ENCODE measurements around the gene PHAF1.

PHAF1 gene

DNA sequence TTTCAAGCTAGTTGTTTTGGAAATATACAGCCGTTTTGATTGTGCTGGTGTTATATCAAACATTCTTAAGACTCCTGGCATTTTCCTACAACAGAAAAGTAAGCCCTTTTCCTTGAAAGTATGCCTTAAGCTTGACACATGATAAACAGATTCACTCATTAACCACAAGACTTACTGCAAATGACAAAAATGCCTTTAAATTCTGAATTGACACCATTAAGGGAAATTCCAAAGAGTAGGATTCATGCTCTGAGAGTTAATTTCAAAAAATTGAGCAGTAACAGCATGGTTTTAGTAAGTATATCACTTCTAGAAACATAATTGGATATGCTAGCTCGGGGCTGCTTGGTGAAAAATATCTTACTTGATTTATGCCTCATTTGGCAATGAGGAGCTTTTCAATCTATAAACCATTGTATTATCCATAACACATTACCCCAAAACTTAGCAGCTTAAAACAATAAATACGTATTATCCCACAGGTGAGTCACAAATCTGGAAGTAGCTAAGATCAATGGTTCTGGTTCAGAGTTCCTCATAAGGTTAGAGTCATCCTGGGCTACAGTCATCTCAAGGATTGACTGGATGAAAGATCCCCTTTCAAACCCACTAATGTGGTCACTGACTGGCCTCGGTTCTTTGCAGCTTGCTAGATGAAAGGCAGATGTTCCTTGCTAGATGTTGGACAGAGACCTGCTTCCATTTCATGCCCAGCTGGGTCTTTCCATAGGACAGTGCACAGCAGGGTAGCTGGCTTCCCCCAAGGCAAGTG, 8.2 kb upstream of the PHAF1 start:
- TF ChIP-seq CSDC2 (CRISPR knock-in tag; IDR thresholded peaks at IDR 0.05), result no peak
- TF ChIP-seq ESRRG (CRISPR knock-in tag; IDR thresholded peaks at IDR 0.05), result no peak
- TF ChIP-seq, protein P1, sequence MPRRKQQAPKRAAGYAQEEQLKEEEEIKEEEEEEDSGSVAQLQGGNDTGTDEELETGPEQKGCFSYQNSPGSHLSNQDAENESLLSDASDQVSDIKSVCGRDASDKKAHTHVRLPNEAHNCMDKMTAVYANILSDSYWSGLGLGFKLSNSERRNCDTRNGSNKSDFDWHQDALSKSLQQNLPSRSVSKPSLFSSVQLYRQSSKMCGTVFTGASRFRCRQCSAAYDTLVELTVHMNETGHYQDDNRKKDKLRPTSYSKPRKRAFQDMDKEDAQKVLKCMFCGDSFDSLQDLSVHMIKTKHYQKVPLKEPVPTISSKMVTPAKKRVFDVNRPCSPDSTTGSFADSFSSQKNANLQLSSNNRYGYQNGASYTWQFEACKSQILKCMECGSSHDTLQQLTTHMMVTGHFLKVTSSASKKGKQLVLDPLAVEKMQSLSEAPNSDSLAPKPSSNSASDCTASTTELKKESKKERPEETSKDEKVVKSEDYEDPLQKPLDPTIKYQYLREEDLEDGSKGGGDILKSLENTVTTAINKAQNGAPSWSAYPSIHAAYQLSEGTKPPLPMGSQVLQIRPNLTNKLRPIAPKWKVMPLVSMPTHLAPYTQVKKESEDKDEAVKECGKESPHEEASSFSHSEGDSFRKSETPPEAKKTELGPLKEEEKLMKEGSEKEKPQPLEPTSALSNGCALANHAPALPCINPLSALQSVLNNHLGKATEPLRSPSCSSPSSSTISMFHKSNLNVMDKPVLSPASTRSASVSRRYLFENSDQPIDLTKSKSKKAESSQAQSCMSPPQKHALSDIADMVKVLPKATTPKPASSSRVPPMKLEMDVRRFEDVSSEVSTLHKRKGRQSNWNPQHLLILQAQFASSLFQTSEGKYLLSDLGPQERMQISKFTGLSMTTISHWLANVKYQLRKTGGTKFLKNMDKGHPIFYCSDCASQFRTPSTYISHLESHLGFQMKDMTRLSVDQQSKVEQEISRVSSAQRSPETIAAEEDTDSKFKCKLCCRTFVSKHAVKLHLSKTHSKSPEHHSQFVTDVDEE (CRISPR knock-in tag; IDR thresholded peaks at IDR 0.05), result no peak
- TF ChIP-seq, protein P2, sequence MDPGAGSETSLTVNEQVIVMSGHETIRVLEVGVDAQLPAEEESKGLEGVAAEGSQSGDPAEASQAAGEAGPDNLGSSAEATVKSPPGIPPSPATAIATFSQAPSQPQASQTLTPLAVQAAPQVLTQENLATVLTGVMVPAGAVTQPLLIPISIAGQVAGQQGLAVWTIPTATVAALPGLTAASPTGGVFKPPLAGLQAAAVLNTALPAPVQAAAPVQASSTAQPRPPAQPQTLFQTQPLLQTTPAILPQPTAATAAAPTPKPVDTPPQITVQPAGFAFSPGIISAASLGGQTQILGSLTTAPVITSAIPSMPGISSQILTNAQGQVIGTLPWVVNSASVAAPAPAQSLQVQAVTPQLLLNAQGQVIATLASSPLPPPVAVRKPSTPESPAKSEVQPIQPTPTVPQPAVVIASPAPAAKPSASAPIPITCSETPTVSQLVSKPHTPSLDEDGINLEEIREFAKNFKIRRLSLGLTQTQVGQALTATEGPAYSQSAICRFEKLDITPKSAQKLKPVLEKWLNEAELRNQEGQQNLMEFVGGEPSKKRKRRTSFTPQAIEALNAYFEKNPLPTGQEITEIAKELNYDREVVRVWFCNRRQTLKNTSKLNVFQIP (CRISPR knock-in tag; IDR thresholded peaks at IDR 0.05; ENCODE audit: borderline replicate concordance, low read depth), result no peak
- TF ChIP-seq ZNF8 (CRISPR knock-in tag; IDR thresholded peaks at IDR 0.05), result no peak
- TF ChIP-seq, protein P3, sequence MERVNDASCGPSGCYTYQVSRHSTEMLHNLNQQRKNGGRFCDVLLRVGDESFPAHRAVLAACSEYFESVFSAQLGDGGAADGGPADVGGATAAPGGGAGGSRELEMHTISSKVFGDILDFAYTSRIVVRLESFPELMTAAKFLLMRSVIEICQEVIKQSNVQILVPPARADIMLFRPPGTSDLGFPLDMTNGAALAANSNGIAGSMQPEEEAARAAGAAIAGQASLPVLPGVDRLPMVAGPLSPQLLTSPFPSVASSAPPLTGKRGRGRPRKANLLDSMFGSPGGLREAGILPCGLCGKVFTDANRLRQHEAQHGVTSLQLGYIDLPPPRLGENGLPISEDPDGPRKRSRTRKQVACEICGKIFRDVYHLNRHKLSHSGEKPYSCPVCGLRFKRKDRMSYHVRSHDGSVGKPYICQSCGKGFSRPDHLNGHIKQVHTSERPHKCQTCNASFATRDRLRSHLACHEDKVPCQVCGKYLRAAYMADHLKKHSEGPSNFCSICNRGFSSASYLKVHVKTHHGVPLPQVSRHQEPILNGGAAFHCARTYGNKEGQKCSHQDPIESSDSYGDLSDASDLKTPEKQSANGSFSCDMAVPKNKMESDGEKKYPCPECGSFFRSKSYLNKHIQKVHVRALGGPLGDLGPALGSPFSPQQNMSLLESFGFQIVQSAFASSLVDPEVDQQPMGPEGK (CRISPR knock-in tag; IDR thresholded peaks at IDR 0.05; ENCODE audit: borderline replicate concordance), result no peak
- TF ChIP-seq BACH2 (CRISPR knock-in tag; IDR thresholded peaks at IDR 0.05; ENCODE audit: borderline replicate concordance), result no peak
- no peak for ATAC-seq

DNA sequence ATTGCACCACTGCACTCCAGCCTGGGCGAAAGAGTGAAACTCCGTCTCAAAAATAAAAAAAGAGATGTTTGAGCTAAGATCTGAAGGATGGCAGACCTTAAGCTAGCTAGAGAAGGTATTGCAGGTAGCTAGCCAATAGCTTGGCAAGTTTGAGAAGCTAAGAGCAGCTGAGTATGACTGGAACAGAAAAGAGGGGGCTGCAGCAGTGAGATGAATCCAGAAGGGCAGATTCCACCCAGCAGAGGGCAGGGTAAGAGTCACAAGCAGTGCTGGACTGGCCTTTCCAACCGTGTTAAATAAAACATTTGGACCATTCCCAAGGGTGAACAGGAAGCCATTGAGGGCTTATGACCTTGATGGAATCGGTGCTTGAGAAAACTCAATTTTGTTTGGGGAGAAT, 5.7 kb upstream of the PHAF1 start:
- TF ChIP-seq ISL1 (CRISPR knock-in tag; IDR thresholded peaks at IDR 0.05) (no peak), TOX (CRISPR knock-in tag; IDR thresholded peaks at IDR 0.05; ENCODE audit: borderline replicate concordance) (no peak)
- ATAC-seq, result peak; percentile 70

DNA sequence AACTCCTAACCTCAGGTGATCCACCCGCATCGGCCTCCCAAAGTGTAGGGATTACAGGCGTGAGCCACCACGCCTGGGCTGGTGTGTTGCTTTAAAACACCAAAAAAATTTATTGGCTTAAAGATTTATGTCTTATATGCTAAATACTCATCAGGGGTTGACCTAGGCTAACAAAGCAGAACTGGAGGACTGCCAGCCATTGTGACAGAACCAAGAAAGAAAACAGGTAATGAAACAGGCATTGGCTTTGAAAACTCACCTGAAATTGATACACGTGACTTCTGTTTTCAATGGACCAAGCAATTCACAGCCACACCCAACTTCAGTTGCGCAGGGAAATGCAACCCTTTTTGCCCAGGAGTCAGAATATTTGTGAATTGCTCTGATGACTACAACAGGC, 4.9 kb upstream of the PHAF1 start:
- no peak for ATAC-seq
- TF ChIP-seq TOX (CRISPR knock-in tag; IDR thresholded peaks at IDR 0.05; ENCODE audit: borderline replicate concordance) (no peak), RARB (CRISPR knock-in tag; IDR thresholded peaks at IDR 0.05) (no peak), BACH2 (CRISPR knock-in tag; IDR thresholded peaks at IDR 0.05; ENCODE audit: borderline replicate concordance) (no peak), ZNF70 (CRISPR knock-in tag; IDR thresholded peaks at IDR 0.05) (no peak), ZNF8 (CRISPR knock-in tag; IDR thresholded peaks at IDR 0.05) (no peak), ESRRG (CRISPR knock-in tag; IDR thresholded peaks at IDR 0.05) (no peak), ZFP30 (CRISPR knock-in tag; IDR thresholded peaks at IDR 0.05) (no peak), ARNTL (CRISPR knock-in tag; IDR thresholded peaks at IDR 0.05; ENCODE audit: borderline replicate concordance, low read depth) (no peak), ZC3H10 (CRISPR knock-in tag; IDR thresholded peaks at IDR 0.05) (no peak), ISL1 (CRISPR knock-in tag; IDR thresholded peaks at IDR 0.05) (no peak), PPARA (CRISPR knock-in tag; IDR thresholded peaks at IDR 0.05; ENCODE audit: borderline replicate concordance) (no peak), ZNF565 (CRISPR knock-in tag; conservative IDR thresholded peaks at IDR 0.05; ENCODE audit: low read depth) (no peak), GLIS3 (CRISPR knock-in tag; IDR thresholded peaks at IDR 0.05) (no peak), OSR1 (CRISPR knock-in tag; IDR thresholded peaks at IDR 0.05) (no peak)
- TF ChIP-seq, protein P3 (CRISPR knock-in tag; IDR thresholded peaks at IDR 0.05; ENCODE audit: borderline replicate concordance), result no peak
- TF ChIP-seq, protein P2 (CRISPR knock-in tag; IDR thresholded peaks at IDR 0.05; ENCODE audit: borderline replicate concordance, low read depth), result no peak
- TF ChIP-seq, protein P1 (CRISPR knock-in tag; IDR thresholded peaks at IDR 0.05), result no peak
- TF ChIP-seq, protein P4, sequence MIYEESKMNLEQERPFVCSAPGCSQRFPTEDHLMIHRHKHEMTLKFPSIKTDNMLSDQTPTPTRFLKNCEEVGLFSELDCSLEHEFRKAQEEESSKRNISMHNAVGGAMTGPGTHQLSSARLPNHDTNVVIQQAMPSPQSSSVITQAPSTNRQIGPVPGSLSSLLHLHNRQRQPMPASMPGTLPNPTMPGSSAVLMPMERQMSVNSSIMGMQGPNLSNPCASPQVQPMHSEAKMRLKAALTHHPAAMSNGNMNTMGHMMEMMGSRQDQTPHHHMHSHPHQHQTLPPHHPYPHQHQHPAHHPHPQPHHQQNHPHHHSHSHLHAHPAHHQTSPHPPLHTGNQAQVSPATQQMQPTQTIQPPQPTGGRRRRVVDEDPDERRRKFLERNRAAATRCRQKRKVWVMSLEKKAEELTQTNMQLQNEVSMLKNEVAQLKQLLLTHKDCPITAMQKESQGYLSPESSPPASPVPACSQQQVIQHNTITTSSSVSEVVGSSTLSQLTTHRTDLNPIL (CRISPR knock-in tag; IDR thresholded peaks at IDR 0.05; ENCODE audit: low read depth), result no peak
- TF ChIP-seq, protein P5, sequence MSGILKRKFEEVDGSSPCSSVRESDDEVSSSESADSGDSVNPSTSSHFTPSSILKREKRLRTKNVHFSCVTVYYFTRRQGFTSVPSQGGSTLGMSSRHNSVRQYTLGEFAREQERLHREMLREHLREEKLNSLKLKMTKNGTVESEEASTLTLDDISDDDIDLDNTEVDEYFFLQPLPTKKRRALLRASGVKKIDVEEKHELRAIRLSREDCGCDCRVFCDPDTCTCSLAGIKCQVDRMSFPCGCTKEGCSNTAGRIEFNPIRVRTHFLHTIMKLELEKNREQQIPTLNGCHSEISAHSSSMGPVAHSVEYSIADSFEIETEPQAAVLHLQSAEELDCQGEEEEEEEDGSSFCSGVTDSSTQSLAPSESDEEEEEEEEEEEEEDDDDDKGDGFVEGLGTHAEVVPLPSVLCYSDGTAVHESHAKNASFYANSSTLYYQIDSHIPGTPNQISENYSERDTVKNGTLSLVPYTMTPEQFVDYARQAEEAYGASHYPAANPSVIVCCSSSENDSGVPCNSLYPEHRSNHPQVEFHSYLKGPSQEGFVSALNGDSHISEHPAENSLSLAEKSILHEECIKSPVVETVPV (CRISPR knock-in tag; IDR thresholded peaks at IDR 0.05), result no peak
